Effector memory CD8-positive, alpha-beta T cell (primary cell): ENCODE data around the gene KRTAP3-2.

Experiments
- ATAC-seq: fragments of 150-1000 bp; cut with Tn5 transposase; replicated peaks from 2 replicates; pipeline ENCODE4 v1.10.0; 2021; ENCODE audit warnings: mild to moderate bottlenecking, moderate library complexity
- DNase-seq, 3 experiments: peaks; one replicate each; pipeline ENCODE4 v3.0.0; 2021
- H3K27ac Mint-ChIP-seq, 2 donors: one replicate each; pipeline ENCODE4 v1.8.0; 2022; ENCODE audit warnings: mild to moderate bottlenecking in 2 of 2, mixed read lengths in 2 of 2, moderate library complexity in 2 of 2
- H3K27me3 Mint-ChIP-seq, 2 donors: one replicate each; pipeline ENCODE4 v1.8.0; 2022; ENCODE audit warnings: mixed read lengths in 2 of 2
- H3K36me3 Mint-ChIP-seq: one replicate; pipeline ENCODE4 v1.8.0; 2022; ENCODE audit warnings: mild to moderate bottlenecking, moderate library complexity, mixed read lengths; ENCODE audit not compliant: insufficient read depth
- H3K4me1 Mint-ChIP-seq, 2 donors: one replicate each; pipeline ENCODE4 v1.8.0; 2022; ENCODE audit warnings: low read depth in 2 of 2, mixed read lengths in 2 of 2
- H3K4me3 Mint-ChIP-seq, 2 donors: one replicate each; pipeline ENCODE4 v1.8.0; 2022; ENCODE audit warnings: mild to moderate bottlenecking in 2 of 2, mixed read lengths in 2 of 2, moderate library complexity in 2 of 2
- H3K9me3 Mint-ChIP-seq, 2 donors: one replicate each; pipeline ENCODE4 v1.8.0; 2022; ENCODE audit warnings: mixed read lengths in 2 of 2

The KRTAP3-2 gene

GRCh38 chr17:41019415-41019814 lies 19.7 kb upstream of the KRTAP3-2 start:
- no peaks in the 10 kb centered on the region for H3K9me3 Mint-ChIP-seq
- DNase-seq: no peak
- ATAC-seq: no peak
- H3K4me1 Mint-ChIP-seq: no peaks in the 10 kb centered on the region
- H3K36me3 Mint-ChIP-seq: no peaks in the 10 kb centered on the region
- H3K27ac Mint-ChIP-seq: no peak overlapping the region
- H3K27me3 Mint-ChIP-seq: peaks cover 39 to 55% of the 10 kb centered on the region in 2 donors
- no peak overlapping the region for H3K4me3 Mint-ChIP-seq

- no peak overlapping the region for H3K27ac Mint-ChIP-seq
- no peaks in the 10 kb centered on the region for H3K4me1 Mint-ChIP-seq
- H3K36me3 Mint-ChIP-seq: no peaks in the 10 kb centered on the region
- no peaks in the 10 kb centered on the region for H3K9me3 Mint-ChIP-seq
- ATAC-seq (no peak), DNase-seq (no peak)
- H3K27me3 Mint-ChIP-seq: peaks cover 39 to 55% of the 10 kb centered on the region in 2 donors
- no peak overlapping the region for H3K4me3 Mint-ChIP-seq
Observed at GRCh38 chr17:41018541-41018940, 18.8 kb upstream of the KRTAP3-2 start.

DNA sequence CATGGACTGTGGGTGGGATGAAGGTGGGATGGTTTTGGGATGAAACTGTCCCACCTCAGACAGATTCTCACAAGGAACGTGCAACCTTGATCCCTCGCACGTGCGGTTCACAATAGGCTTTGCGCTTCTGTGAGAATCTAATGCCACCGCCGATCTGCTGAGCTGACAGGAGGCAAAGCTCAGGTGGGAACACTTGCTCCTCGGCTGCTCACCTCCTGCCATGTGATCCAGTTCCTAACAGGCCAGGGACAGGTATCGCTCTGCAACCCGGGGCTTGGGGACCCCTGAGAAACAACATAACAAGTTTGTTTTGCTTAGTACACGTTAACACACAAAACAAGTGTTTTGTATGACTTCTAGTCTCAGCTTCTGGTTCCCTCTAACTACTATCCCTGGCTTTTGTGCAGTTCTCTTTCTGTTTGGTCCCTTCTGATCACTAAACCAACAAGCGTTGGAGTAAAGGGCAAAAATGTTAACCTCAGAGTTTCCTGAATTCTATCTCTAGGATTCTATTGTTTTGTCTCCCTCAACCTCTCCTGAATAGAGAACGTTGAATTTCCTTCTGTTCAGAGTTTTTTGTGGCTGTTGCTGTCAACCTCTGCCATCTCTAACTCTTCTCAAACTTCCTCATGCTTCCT lies 17.0 kb upstream of the KRTAP3-2 start:
- H3K27me3 Mint-ChIP-seq: peaks cover 24 to 45% of the 10 kb centered on the region in 2 donors
- ATAC-seq: no peak
- DNase-seq: no peak
- no peaks in the 10 kb centered on the region for H3K4me1 Mint-ChIP-seq
- no peaks in the 10 kb centered on the region for H3K36me3 Mint-ChIP-seq
- H3K27ac Mint-ChIP-seq: no peak overlapping the region
- H3K4me3 Mint-ChIP-seq: no peak overlapping the region
- H3K9me3 Mint-ChIP-seq: no peaks in the 10 kb centered on the region

DNA sequence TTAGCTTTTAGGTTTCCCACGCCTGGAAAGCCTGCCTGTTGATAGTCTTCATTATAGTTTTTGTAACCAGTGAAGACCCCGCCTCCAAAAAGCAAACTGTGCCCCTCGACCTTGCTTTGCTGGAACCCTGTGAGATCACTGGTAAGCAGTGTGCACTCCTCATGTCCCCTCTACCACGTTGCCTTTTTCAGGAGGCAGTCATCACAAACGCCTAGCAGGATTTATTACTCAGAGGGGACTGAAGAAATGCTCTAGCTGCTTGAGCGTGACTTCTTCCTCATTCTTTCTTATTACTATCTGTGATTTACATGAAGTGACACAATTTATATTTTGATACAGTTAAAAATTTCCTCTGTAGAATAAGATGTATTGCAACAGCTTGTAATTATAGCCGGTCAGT lies 15.7 kb upstream of the KRTAP3-2 start:
- Mint-ChIP-seq H3K9me3 (no peaks in the 10 kb centered on the region), H3K36me3 (no peaks in the 10 kb centered on the region), H3K27me3 (peaks cover 20 to 40% of the 10 kb centered on the region in 2 donors), H3K4me1 (no peaks in the 10 kb centered on the region), H3K4me3 (no peak overlapping the region), H3K27ac (no peak overlapping the region)
- ATAC-seq (no peak), DNase-seq (no peak)

DNA sequence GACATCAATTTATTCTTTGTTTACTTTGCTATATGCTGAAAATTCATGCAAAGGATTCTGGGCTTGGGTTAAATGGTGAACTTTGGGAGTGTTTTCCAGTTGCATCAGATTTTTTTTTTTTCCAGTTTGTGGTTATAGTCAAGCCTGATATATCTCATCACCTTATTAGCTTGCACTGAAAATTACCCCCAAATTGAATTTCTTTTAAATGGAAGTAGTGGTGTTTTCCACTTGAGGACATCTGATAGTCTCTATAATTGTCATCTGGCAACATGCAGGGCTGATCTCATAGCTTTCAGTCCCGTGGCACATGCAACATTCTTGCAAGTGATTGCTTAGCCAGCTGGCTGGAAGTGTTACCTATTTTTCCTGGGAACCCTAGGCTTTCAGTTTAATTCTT lies 13.9 kb upstream of the KRTAP3-2 start:
- no peaks in the 10 kb centered on the region for H3K9me3 Mint-ChIP-seq
- DNase-seq (no peak), ATAC-seq (no peak)
- no peak overlapping the region for H3K27ac Mint-ChIP-seq
- no peak overlapping the region for H3K4me3 Mint-ChIP-seq
- no peaks in the 10 kb centered on the region for H3K36me3 Mint-ChIP-seq
- peaks cover 22 to 46% of the 10 kb centered on the region in 2 donors for H3K27me3 Mint-ChIP-seq
- no peaks in the 10 kb centered on the region for H3K4me1 Mint-ChIP-seq

GRCh38 chr17:41013181-41013580 lies 13.5 kb upstream of the KRTAP3-2 start:
- no peak overlapping the region for H3K27ac Mint-ChIP-seq
- H3K27me3 Mint-ChIP-seq: peaks cover 26 to 49% of the 10 kb centered on the region in 2 donors
- no peak for ATAC-seq
- no peak for DNase-seq
- H3K4me1 Mint-ChIP-seq: no peaks in the 10 kb centered on the region
- H3K9me3 Mint-ChIP-seq: no peaks in the 10 kb centered on the region
- H3K4me3 Mint-ChIP-seq: no peak overlapping the region
- H3K36me3 Mint-ChIP-seq: no peaks in the 10 kb centered on the region

- Mint-ChIP-seq H3K36me3 (no peaks in the 10 kb centered on the region), H3K27me3 (peaks cover 23 to 44% of the 10 kb centered on the region in 2 donors), H3K9me3 (no peaks in the 10 kb centered on the region), H3K27ac (no peak overlapping the region), H3K4me3 (no peak overlapping the region), H3K4me1 (no peaks in the 10 kb centered on the region)
- no peak for DNase-seq
- ATAC-seq: no peak
Observed at GRCh38 chr17:41012326-41013120, 12.8 kb upstream of the KRTAP3-2 start.

- no peak overlapping the region for H3K4me3 Mint-ChIP-seq
- no peak overlapping the region for H3K27ac Mint-ChIP-seq
- no peaks in the 10 kb centered on the region for H3K36me3 Mint-ChIP-seq
- peaks cover 15 to 26% of the 10 kb centered on the region in 2 donors for H3K27me3 Mint-ChIP-seq
- DNase-seq (no peak), ATAC-seq (no peak)
- H3K9me3 Mint-ChIP-seq: no peaks in the 10 kb centered on the region
- H3K4me1 Mint-ChIP-seq: no peaks in the 10 kb centered on the region
Observed at GRCh38 chr17:41010441-41010840, 10.7 kb upstream of the KRTAP3-2 start.

DNA sequence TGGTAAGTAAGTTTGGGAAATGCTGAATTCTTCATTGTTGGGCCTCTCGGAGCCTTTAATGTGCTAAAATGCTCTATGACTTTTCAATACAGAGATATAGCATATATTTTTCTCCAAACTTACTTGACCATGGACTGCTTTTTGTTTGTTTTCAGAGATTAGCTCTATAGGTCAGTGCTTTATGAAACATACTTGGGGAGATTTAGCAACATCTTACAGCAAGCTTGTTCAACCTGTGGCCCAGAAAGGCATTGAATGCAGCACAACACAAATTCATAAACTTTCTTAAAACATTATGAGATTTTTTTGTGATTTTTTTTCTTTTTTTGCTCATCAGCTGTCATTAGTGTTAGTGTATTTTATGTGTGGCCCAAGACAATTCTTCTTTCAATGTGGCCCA lies 10.2 kb upstream of the KRTAP3-2 start:
- H3K27me3 Mint-ChIP-seq: peaks cover 10 to 20% of the 10 kb centered on the region in 2 donors
- ATAC-seq: no peak

DNA sequence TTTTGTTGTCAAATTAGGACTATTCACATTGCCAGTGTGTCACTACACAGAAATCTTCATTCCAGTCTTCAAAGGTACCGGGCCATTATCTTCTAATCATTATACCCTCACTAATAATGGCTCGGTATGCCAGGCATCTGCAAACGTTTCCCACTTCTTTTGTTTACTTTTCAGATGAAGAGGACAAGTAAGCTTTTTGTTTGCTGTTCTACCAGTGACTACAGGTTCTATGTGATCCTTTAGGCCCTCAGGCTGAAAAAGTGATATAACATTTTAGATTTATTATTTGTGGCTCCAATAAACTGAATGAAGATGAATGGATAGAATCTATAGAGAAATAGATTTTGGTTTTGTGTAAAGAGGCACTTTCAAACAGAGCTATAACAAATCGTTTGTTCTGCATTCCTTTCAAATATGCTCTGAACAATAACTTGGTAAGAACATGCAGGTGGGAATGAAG lies 9.6 kb upstream of the KRTAP3-2 start:
- ATAC-seq (no peak), DNase-seq (no peak)
- Mint-ChIP-seq H3K4me1 (no peaks in the 10 kb centered on the region), H3K9me3 (no peaks in the 10 kb centered on the region), H3K27me3 (peaks cover 7 to 23% of the 10 kb centered on the region in 2 donors), H3K36me3 (no peaks in the 10 kb centered on the region), H3K4me3 (no peak overlapping the region), H3K27ac (no peak overlapping the region)

More for the DNA sequence above, 10.2 kb upstream of the KRTAP3-2 start:
- Mint-ChIP-seq H3K27ac (no peak overlapping the region), H3K4me3 (no peak overlapping the region), H3K4me1 (no peaks in the 10 kb centered on the region), H3K36me3 (no peaks in the 10 kb centered on the region), H3K9me3 (no peaks in the 10 kb centered on the region)
- no peak for DNase-seq

- ATAC-seq (no peak), DNase-seq (no peak)
- Mint-ChIP-seq H3K9me3 (no peaks in the 10 kb centered on the region), H3K27me3 (peaks cover 12 to 28% of the 10 kb centered on the region in 2 donors), H3K4me3 (no peak within 1 kb of the TSS), H3K4me1 (no peaks in the 10 kb centered on the region), H3K36me3 (no peaks in the 10 kb centered on the region), H3K27ac (no peak within 1 kb of the TSS)
Observed at GRCh38 chr17:41008811-41009210, 9.1 kb upstream of the KRTAP3-2 start, which contains the start of gene KRTAP3-1. Gene KRTAP3-1, minus strand, starts transcription at chr17:41009128. Its CDS starts 54 bp downstream, at chr17:41009074.

- DNase-seq (no peak), ATAC-seq (no peak)
- Mint-ChIP-seq H3K36me3 (no peaks in the 10 kb centered on the region), H3K27me3 (peaks cover 45 to 54% of the 10 kb centered on the region in 2 donors), H3K4me3 (no peak overlapping the region), H3K4me1 (no peaks in the 10 kb centered on the region), H3K27ac (no peak overlapping the region), H3K9me3 (no peaks in the 10 kb centered on the region)
Observed at GRCh38 chr17:41004397-41004796, 4.7 kb upstream of the KRTAP3-2 start.

DNA sequence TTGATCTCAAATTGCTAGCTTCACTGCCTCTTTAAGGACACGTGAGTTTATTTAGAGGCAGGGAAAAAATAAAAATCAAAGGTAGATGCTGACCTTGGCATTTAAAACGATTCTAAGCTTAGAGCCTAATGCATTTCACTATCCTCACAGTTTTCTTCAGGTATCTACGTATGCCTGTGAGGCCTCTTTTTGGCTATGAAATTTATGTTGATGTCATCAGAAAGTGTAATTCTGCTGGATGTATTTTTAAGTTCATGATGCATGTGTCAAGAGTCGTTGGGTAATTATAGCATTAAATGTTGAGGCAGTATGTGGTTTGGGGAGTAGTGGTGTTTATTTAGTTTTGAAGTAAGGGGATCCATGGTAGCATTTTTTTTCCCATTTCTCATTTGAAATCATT lies 4.2 kb upstream of the KRTAP3-2 start:
- Mint-ChIP-seq H3K27ac (no peak overlapping the region), H3K36me3 (no peaks in the 10 kb centered on the region), H3K4me1 (no peaks in the 10 kb centered on the region), H3K27me3 (peaks cover 50 to 56% of the 10 kb centered on the region in 2 donors), H3K4me3 (no peak overlapping the region), H3K9me3 (no peaks in the 10 kb centered on the region)
- DNase-seq: no peak
- ATAC-seq: no peak

- ATAC-seq: no peak
- H3K9me3 Mint-ChIP-seq: no peaks in the 10 kb centered on the region
- H3K4me3 Mint-ChIP-seq: no peak overlapping the region
- no peaks in the 10 kb centered on the region for H3K36me3 Mint-ChIP-seq
- peaks cover 54 to 61% of the 10 kb centered on the region in 2 donors for H3K27me3 Mint-ChIP-seq
- H3K4me1 Mint-ChIP-seq: no peaks in the 10 kb centered on the region
- no peak for DNase-seq
- H3K27ac Mint-ChIP-seq: no peak overlapping the region
Observed at GRCh38 chr17:41002814-41003213, 3.1 kb upstream of the KRTAP3-2 start.
